ENCODE data around the gene CPO. TPM values are rescaled to one million over a fixed set of nuclear protein-coding genes. Genes with fewer than 3 reads are reported as not detected.

Gene CPO
- total and polyA plus RNA-seq, 9 of the 15 experiments (the other 6 are each of a cell fraction or from before 2014, with no cell fraction given), result not detected

- WGBS (ENCODE audit: insufficient coverage, low coverage, missing lambda C conversion rate), result 0% methylated on average over 7 of the region's 7 CpGs
- FAIRE-seq (no peak), ATAC-seq (no peak), DNase-seq (ENCODE audit: extremely low read depth in 1 of 4, low spot score in 3 of 4) (no peak)
- Histone ChIP-seq H4K20me1 (replicated peaks; ENCODE audit: control insufficient read depth, insufficient read depth, low read length) (no peaks in the 10 kb centered on the region), H3K9me3 (replicated peaks; ENCODE audit: control insufficient read depth, insufficient read depth, low read depth, low read length) (no peaks in the 10 kb centered on the region), H3K4me3 (no peak overlapping the region), H3K9me1 (ENCODE audit: control insufficient read depth, insufficient read depth, low read length) (no peaks in the 10 kb centered on the region), H3K4me1 (replicated peaks in 1 of 2; ENCODE audit: control insufficient read depth in 2 of 2, insufficient read depth in 2 of 2, low read length in 2 of 2) (no peaks in the 10 kb centered on the region), H3K4me2 (ENCODE audit: insufficient read depth, low read length) (no peak overlapping the region), H3K36me3 (ENCODE audit: control insufficient read depth, insufficient read depth, low read length) (no peaks in the 10 kb centered on the region), H3K79me2 (ENCODE audit: control insufficient read depth, insufficient read depth, low read length) (no peaks in the 10 kb centered on the region), H3K27ac (ENCODE audit: extremely low read depth, low read depth, low read length) (no peak overlapping the region), H2AFZ (ENCODE audit: low read depth, low read length) (no peak overlapping the region), H3K27me3 (ENCODE audit: control insufficient read depth in 2 of 2, insufficient read depth in 2 of 2, low read length in 2 of 2) (no peaks in the 10 kb centered on the region; a peak in 1 of 5 replicates), H3K9ac (ENCODE audit: insufficient read depth in 1 of 2, low read depth in 2 of 2, low read length in 2 of 2) (no peak overlapping the region)
- in situ Hi-C loops (cut with MboI), result no loop called here
- ChIA-PET POLR2A (no interaction called here), CTCF (ENCODE audit: low intra/inter-chr PET ratio) (no interaction called here)
- BruUV-seq (replicated peaks), result no TSS peak
- intact Hi-C loops (cut with micrococcal nuclease), result no loop called here
- TF ChIP-seq, protein P1, sequence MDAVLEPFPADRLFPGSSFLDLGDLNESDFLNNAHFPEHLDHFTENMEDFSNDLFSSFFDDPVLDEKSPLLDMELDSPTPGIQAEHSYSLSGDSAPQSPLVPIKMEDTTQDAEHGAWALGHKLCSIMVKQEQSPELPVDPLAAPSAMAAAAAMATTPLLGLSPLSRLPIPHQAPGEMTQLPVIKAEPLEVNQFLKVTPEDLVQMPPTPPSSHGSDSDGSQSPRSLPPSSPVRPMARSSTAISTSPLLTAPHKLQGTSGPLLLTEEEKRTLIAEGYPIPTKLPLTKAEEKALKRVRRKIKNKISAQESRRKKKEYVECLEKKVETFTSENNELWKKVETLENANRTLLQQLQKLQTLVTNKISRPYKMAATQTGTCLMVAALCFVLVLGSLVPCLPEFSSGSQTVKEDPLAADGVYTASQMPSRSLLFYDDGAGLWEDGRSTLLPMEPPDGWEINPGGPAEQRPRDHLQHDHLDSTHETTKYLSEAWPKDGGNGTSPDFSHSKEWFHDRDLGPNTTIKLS (IDR thresholded peaks at IDR 0.05; ENCODE audit: borderline replicate concordance, low read depth), result no peak
- TF ChIP-seq RBM22 (IDR thresholded peaks at IDR 0.05; ENCODE audit: low read depth, low read length, poor library complexity, severe bottlenecking) (no peak), ZNF354B (CRISPR knock-in tag; IDR thresholded peaks at IDR 0.05) (no peak), ZNF436 (CRISPR knock-in tag; IDR thresholded peaks at IDR 0.05) (no peak), ELF2 (CRISPR knock-in tag; IDR thresholded peaks at IDR 0.05) (no peak), RREB1 (CRISPR knock-in tag; IDR thresholded peaks at IDR 0.05) (no peak), EZH2 (IDR thresholded peaks at IDR 0.05; ENCODE audit: borderline replicate concordance, low read depth, low read length) (no peak), GABPB1 (CRISPR knock-in tag; IDR thresholded peaks at IDR 0.05) (no peak), ZNF584 (CRISPR knock-in tag; IDR thresholded peaks at IDR 0.05; ENCODE audit: low read depth) (no peak)
- TF ChIP-seq, protein P2, sequence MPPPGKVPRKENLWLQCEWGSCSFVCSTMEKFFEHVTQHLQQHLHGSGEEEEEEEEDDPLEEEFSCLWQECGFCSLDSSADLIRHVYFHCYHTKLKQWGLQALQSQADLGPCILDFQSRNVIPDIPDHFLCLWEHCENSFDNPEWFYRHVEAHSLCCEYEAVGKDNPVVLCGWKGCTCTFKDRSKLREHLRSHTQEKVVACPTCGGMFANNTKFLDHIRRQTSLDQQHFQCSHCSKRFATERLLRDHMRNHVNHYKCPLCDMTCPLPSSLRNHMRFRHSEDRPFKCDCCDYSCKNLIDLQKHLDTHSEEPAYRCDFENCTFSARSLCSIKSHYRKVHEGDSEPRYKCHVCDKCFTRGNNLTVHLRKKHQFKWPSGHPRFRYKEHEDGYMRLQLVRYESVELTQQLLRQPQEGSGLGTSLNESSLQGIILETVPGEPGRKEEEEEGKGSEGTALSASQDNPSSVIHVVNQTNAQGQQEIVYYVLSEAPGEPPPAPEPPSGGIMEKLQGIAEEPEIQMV (tag; conservative IDR thresholded peaks at IDR 0.05; ENCODE audit: low read depth), result no peak
Observed at GRCh38 chr2:206970589-206971360, 31.5 kb downstream of the CPO start.
